ENCODE data around the gene ZSCAN5C.
"Not testable (repeated sequence)": the region's sequence is repeated elsewhere in the genome, so short reads cannot be mapped to it uniquely, and the experiment has no call there.

The ZSCAN5C gene

GRCh38 chr19:56197646-56198045, 4.4 kb upstream of the ZSCAN5C start, which contains the start of gene ZSCAN5B:
TSS of gene ZSCAN5B (minus strand) at chr19:56197783. CDS start at chr19:56193052, 4,731 bp downstream.
- not testable (repeated sequence) for DNase-seq

GRCh38 chr19:56199687-56200086, 2.4 kb upstream of the ZSCAN5C start:
- DNase-seq: no peak

- not testable (repeated sequence) for DNase-seq
Measured at GRCh38 chr19:56207581-56207980, 5.5 kb downstream of the ZSCAN5C start.

GRCh38 chr19:56209091-56209490, 7.0 kb downstream of the ZSCAN5C start:
- DNase-seq: no peak

- DNase-seq: not testable (repeated sequence)
Measured at GRCh38 chr19:56210036-56210435, 8.0 kb downstream of the ZSCAN5C start.

GRCh38 chr19:56211718-56212117, 9.6 kb downstream of the ZSCAN5C start:
- DNase-seq: no peak

GRCh38 chr19:56217039-56217949, 15.2 kb downstream of the ZSCAN5C start:
- no peak for DNase-seq

GRCh38 chr19:56218961-56219360, 16.9 kb downstream of the ZSCAN5C start:
- DNase-seq: no peak

GRCh38 chr19:56221442-56221841, 19.4 kb downstream of the ZSCAN5C start:
- DNase-seq: not testable (repeated sequence)

- no peak for DNase-seq
Measured at GRCh38 chr19:56221851-56222250, 19.8 kb downstream of the ZSCAN5C start.

- DNase-seq: no peak
Measured at GRCh38 chr19:56222901-56223300, 20.8 kb downstream of the ZSCAN5C start.

- no peak for DNase-seq
Measured at GRCh38 chr19:56223481-56223880, 21.4 kb downstream of the ZSCAN5C start.

GRCh38 chr19:56245121-56245740, 43.2 kb downstream of the ZSCAN5C start:
- no peak for DNase-seq

GRCh38 chr19:56245764-56246163, 43.7 kb downstream of the ZSCAN5C start:
- DNase-seq: not testable (repeated sequence)

- not testable (repeated sequence) for DNase-seq
Measured at GRCh38 chr19:56248736-56249338, 46.8 kb downstream of the ZSCAN5C start.

- peak; percentile 28 to 35 for DNase-seq
Measured at GRCh38 chr19:56252699-56253422, 50.8 kb downstream of the ZSCAN5C start.

GRCh38 chr19:56253737-56254136, 51.7 kb downstream of the ZSCAN5C start:
- peak in 1 of 2 experiments; percentile 4 for DNase-seq

GRCh38 chr19:56258272-56258671, 56.2 kb downstream of the ZSCAN5C start:
- no peak for DNase-seq
